ENCODE data around the gene NOSTRIN.

GRCh38 chr2:168904358-168904757 lies 101.9 kb downstream of the NOSTRIN start:
- TF ChIP-seq, protein P1, sequence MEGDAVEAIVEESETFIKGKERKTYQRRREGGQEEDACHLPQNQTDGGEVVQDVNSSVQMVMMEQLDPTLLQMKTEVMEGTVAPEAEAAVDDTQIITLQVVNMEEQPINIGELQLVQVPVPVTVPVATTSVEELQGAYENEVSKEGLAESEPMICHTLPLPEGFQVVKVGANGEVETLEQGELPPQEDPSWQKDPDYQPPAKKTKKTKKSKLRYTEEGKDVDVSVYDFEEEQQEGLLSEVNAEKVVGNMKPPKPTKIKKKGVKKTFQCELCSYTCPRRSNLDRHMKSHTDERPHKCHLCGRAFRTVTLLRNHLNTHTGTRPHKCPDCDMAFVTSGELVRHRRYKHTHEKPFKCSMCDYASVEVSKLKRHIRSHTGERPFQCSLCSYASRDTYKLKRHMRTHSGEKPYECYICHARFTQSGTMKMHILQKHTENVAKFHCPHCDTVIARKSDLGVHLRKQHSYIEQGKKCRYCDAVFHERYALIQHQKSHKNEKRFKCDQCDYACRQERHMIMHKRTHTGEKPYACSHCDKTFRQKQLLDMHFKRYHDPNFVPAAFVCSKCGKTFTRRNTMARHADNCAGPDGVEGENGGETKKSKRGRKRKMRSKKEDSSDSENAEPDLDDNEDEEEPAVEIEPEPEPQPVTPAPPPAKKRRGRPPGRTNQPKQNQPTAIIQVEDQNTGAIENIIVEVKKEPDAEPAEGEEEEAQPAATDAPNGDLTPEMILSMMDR (IDR thresholded peaks at IDR 0.05), result no peak
- TF ChIP-seq POLR2A (IDR thresholded peaks at IDR 0.05) (no peak), EP300 (IDR thresholded peaks at IDR 0.05) (no peak)

All from ovary (tissue), 3 donors.